GM21381 (cell line): ENCODE measurements around the gene CNKSR2.
"Not testable (repeated sequence)": the region's sequence is repeated elsewhere in the genome, so short reads cannot be mapped to it uniquely, and the experiment has no call there.

Experiments
- ATAC-seq: cut with Tn5 transposase; IDR thresholded peaks from one replicate; pipeline ENCODE4 v1.9.1; 2021; ENCODE audit warnings: mild to moderate bottlenecking, moderate library complexity; ENCODE audit not compliant: unreplicated experiment

The CNKSR2 gene

DNA sequence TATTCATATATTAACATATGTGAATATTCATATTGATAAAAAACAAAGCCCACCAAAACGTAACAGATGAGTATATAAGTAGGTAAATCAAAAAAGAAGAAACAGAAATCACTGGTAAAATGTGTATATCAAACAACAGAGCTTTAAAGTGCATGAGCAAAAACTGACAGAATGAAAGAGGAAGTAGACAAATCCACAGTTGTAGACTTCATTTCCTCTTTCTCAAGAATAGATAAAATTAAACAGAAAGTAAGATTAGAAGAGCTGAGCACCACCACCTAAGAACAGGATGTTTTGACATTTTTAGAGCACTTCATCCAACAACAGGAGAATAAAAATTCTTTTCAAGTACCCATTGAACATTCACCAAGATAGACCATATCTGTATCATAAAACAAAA lies 64.6 kb downstream of the CNKSR2 start:
- peak; percentile 99 for ATAC-seq

DNA sequence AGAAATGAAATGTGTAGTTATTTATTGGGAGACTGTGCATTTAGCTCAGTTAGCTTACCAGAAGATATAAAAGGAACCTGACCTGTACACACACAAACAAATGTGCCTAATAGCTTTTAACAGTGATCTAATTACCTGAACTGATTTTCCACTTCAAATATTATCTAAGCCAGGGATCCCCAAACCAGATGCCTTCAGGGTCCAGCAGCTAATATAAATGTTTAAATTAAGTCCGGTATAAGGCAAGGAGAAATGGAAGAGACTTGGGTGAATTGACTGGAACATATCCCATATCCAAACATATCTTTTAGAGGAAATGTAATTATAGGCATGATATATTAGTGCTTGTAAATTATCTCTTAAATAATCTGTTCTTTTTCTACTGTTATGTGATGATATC lies 66.7 kb downstream of the CNKSR2 start:
- no peak for ATAC-seq

GRCh38 chrX:21457718-21458117 lies 83.5 kb downstream of the CNKSR2 start:
- ATAC-seq, result no peak

GRCh38 chrX:21469071-21469470 lies 94.9 kb downstream of the CNKSR2 start:
- ATAC-seq, result no peak

GRCh38 chrX:21476909-21477308 lies 102.7 kb downstream of the CNKSR2 start:
- ATAC-seq, result no peak

GRCh38 chrX:21479695-21480270 lies 105.6 kb downstream of the CNKSR2 start:
- ATAC-seq, result peak; percentile 71

GRCh38 chrX:21481761-21482160 lies 107.5 kb downstream of the CNKSR2 start:
- no peak for ATAC-seq

- ATAC-seq, result not testable (repeated sequence)
Observed at GRCh38 chrX:21484051-21484450, 109.8 kb downstream of the CNKSR2 start.

- ATAC-seq, result no peak
Observed at GRCh38 chrX:21487832-21488231, 113.6 kb downstream of the CNKSR2 start.

- ATAC-seq, result no peak
Observed at GRCh38 chrX:21490341-21490740, 116.1 kb downstream of the CNKSR2 start.

GRCh38 chrX:21493226-21493830 lies 119.1 kb downstream of the CNKSR2 start:
- no peak for ATAC-seq

GRCh38 chrX:21503593-21503992 lies 129.4 kb downstream of the CNKSR2 start:
- peak; percentile 91 for ATAC-seq

- ATAC-seq, result no peak
Observed at GRCh38 chrX:21509912-21510311, 135.7 kb downstream of the CNKSR2 start.

DNA sequence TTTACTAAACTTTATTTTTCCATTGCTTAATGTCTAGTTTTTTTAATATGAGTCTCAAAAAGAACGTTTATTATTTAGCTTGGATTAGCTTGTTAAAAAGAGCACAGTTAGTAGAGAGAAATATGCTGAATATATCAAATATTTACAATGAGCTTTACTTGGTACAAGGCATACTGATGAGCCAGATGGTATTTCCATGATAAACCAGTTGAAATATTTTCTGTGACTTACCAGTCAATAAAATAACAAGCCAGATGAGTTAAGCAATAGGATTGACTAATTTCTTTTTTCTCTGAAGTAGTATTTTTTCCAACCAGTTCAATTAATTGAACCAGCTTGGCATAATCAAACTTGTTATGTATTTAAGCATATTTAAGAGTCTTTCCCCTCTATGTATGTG lies 149.8 kb downstream of the CNKSR2 start:
- no peak for ATAC-seq

DNA sequence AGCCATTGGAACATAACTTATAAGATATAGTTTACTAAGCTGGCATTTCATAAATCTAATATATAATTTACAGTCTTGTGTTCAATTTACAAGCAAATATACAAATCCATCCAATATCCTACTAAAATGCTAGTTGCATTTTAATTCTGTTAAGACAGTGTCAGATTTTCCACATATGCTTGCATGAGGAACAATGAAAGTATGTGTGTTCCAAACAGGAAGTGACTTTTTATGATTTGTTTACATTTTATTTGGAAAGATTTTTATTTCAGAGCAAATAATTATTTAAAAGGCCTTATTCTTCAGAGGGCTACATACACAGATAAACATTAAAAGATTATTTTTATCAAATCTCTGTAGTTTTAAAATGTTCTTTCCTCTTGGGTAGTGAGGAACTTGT lies 153.9 kb downstream of the CNKSR2 start:
- ATAC-seq, result no peak

DNA sequence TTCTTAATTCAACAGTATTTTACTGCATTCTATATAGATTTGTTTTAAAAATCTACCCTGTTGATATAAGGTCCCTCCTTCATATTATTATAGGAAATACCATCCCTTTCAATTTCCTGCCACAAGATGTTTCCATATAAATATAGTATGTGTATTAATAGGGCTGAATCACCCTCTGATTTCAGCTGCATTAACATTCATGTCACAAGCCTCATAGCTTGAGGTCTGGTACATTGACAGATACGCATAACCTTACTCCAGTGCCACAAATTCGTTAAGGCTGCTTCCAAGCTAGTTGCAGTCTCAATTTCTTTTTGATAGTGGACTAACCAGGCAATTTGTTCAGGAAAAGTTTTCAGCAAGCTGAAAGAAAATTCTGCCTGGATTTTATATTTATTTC lies 155.6 kb downstream of the CNKSR2 start:
- no peak for ATAC-seq

DNA sequence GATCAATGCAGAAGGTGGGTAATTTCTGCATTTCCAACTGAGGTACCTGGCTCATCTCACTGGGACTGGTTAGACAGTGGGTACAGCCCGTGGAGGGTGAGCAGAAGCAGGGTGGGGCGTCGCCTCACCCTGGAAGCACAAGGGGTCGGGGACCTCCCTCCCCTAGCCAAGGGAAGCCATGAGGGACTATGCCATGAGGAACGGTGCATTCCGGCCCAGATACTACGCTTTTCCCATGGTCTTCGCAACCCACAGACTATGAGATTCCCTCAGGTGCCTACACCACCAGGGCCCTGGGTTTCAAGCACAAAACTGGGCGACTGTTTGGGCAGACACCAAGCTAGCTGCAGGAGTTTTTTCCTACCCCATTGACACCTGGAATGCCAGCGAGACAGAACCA lies 170.4 kb downstream of the CNKSR2 start:
- not testable (repeated sequence) for ATAC-seq

DNA sequence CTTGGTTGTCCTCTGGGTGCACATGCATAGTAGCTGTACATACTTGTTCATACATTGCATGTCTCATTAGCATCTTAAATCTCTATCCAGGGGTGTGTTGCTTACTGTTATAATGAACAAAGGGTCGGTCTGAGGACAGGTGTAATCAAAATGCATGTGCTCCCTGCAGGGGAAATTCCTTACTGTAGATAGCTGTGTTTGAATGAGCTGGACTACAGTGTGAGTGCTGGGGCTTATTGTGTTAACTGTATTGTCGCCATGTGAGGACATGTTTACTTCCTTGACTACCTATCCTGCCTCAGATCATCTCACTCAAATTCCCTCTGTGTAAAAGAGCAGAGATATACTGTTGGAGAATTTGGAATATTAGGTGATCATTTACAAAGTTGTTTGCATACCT lies 185.2 kb downstream of the CNKSR2 start:
- ATAC-seq, result no peak

DNA sequence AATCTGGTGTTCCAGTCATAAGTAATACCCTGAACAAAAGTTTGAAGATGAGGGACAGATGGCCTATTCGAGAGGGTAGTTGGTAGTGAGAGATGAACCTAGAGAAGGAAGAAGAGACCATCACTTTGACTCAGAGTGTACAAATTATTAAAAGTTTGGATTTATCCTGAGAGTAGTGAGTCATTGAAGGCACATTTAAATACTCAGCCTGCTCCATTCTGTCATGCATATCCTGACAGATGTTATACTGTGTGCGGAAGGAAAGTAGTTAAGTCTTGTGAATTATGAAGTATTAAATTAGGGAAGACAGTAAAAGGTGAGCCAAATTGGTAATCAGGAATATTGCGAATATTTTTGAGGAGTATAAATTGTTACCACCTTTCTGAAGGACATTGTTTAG lies 190.8 kb downstream of the CNKSR2 start:
- ATAC-seq, result no peak

DNA sequence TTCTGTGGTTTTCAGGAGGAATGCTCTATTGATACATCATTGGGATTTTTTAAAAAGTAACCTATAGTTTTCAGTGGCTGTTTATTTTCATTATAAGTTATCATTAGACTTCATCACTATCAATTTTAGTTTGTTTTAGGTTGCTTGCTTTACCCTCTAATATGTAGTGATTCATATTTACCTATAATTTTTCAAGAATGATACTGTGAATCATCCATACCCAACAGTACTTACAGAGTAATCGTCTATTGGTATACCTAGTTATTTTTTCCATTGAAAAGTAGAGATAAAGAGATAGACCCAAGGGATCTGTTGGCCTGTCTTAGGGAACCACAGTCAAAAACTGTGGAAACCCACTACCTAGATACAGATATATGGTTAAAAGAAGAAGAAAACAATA lies 200.6 kb downstream of the CNKSR2 start:
- ATAC-seq, result no peak

DNA sequence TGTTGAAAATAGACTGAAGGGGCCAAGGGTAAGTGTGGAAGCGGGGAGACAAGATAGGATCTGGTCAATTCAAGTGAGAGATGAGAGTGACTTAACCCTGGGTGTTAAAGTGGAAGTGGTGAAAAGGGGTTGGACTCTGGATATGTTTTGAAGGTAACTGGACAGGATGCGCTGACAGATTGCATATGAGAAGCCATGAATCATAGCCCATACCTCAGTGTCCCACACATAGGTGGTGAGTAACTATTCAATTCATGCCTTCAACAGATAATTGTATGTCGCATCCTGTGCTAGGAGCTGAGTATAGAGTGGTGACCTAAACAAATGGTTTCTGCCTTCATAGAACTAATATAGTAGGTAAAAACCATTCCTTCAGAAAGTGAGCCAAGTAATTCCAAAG lies 207.3 kb downstream of the CNKSR2 start:
- ATAC-seq, result no peak

GRCh38 chrX:21586001-21586400 lies 211.8 kb downstream of the CNKSR2 start:
- no peak for ATAC-seq
